WTC11 (cell line): Measurements from ENCODE around the gene ABCC9. TPM values are rescaled to one million over a fixed set of nuclear protein-coding genes. Genes with fewer than 3 reads are reported as not detected.

ENCODE experiments used
- total RNA-seq: library from RNA; stranded (reverse); gene quantifications from 3 replicates; pipeline ENCODE4 v1.2.3, GENCODE V29; 2021

Gene ABCC9
- total RNA-seq, 1 experiment from 2014 or later, result 0.04 TPM

Other genes with a start within 250 kb of the ABCC9 start
- 1.1 to 1.9 TPM (median 1.4 TPM) in 3 replicates for gene KCNJ8, start 166.7 kb downstream of the ABCC9 start, total RNA-seq
- gene CMAS, start 104.8 kb upstream of the ABCC9 start, total RNA-seq, result 68.6 to 71.6 TPM (median 69.0 TPM) in 3 replicates